Neural crest cell (in vitro differentiated cells): ENCODE results near the gene DGKG. TPM values are rescaled to one million over a fixed set of nuclear protein-coding genes. Genes with fewer than 3 reads are reported as not detected.

ENCODE experiments used
- DNase-seq: peaks from one replicate; pipeline ENCODE4 v3.0.0; 2021; ENCODE audit warnings: low read depth, mixed read lengths, low spot score
- H3K27ac Mint-ChIP-seq: one replicate; pipeline ENCODE4 v1.8.0; 2021; ENCODE audit warnings: mild to moderate bottlenecking, mixed read lengths; ENCODE audit not compliant: unreplicated experiment
- H3K27me3 Mint-ChIP-seq: 2 replicates; pipeline ENCODE4 v1.8.0; 2021; ENCODE audit warnings: low read depth, mild to moderate bottlenecking, mixed read lengths
- H3K36me3 Mint-ChIP-seq: 2 replicates; pipeline ENCODE4 v1.8.0; 2021; ENCODE audit warnings: low read depth, mild to moderate bottlenecking, mixed read lengths
- H3K4me1 Mint-ChIP-seq: 2 replicates; pipeline ENCODE4 v1.8.0; 2021; ENCODE audit warnings: mixed read lengths
- H3K4me3 Mint-ChIP-seq: one replicate; pipeline ENCODE4 v1.8.0; 2021; ENCODE audit warnings: mild to moderate bottlenecking, mixed read lengths
- H3K9me3 Mint-ChIP-seq: 2 replicates; pipeline ENCODE4 v1.8.0; 2021; ENCODE audit warnings: mixed read lengths
- CTCF ChIP-seq: fragments of 200-600 bp; sonication (generic); conservative IDR thresholded peaks from 2 replicates; pipeline ENCODE4 v1.5.0; 2021; ENCODE audit warnings: antibody characterized with exemption, mild to moderate bottlenecking
- total RNA-seq: library from RNA; stranded (reverse); gene quantifications from 2 replicates; pipeline ENCODE4 v1.2.1, GENCODE V29; 2021

DGKG gene
- total RNA-seq, 1 donor from 2014 or later = not detected

- no peak overlapping the region for H3K27ac Mint-ChIP-seq
- no peaks in the 10 kb centered on the region for H3K9me3 Mint-ChIP-seq
- H3K4me3 Mint-ChIP-seq = no peak overlapping the region
- no peaks in the 10 kb centered on the region for H3K4me1 Mint-ChIP-seq
- no peak for TF ChIP-seq CTCF
- H3K27me3 Mint-ChIP-seq = peaks cover 12% of the 10 kb centered on the region
- H3K36me3 Mint-ChIP-seq = no peaks in the 10 kb centered on the region
- DNase-seq = no peak
Measured at GRCh38 chr3:186317478-186317877, 44.6 kb downstream of the DGKG start.

GRCh38 chr3:186316666-186317260, 45.3 kb downstream of the DGKG start:
- TF ChIP-seq CTCF = no peak
- Mint-ChIP-seq H3K27ac (peak overlapping the region; percentile 7), H3K27me3 (peaks cover 12% of the 10 kb centered on the region), H3K36me3 (no peaks in the 10 kb centered on the region), H3K9me3 (no peaks in the 10 kb centered on the region), H3K4me3 (no peak overlapping the region), H3K4me1 (no peaks in the 10 kb centered on the region)
- no peak for DNase-seq

GRCh38 chr3:186315581-186316354, 46.3 kb downstream of the DGKG start:
- no peaks in the 10 kb centered on the region for H3K36me3 Mint-ChIP-seq
- TF ChIP-seq CTCF = no peak
- H3K4me1 Mint-ChIP-seq = no peaks in the 10 kb centered on the region
- H3K4me3 Mint-ChIP-seq = no peak overlapping the region
- H3K27ac Mint-ChIP-seq = no peak overlapping the region
- H3K9me3 Mint-ChIP-seq = no peaks in the 10 kb centered on the region
- DNase-seq = no peak
- peaks cover 12% of the 10 kb centered on the region for H3K27me3 Mint-ChIP-seq

GRCh38 chr3:186314896-186315295, 47.1 kb downstream of the DGKG start:
- Mint-ChIP-seq H3K27ac (no peak overlapping the region), H3K4me3 (no peak overlapping the region), H3K9me3 (no peaks in the 10 kb centered on the region), H3K27me3 (peaks cover 15% of the 10 kb centered on the region), H3K36me3 (no peaks in the 10 kb centered on the region), H3K4me1 (no peaks in the 10 kb centered on the region)
- DNase-seq = no peak
- TF ChIP-seq CTCF = no peak

- no peak for DNase-seq
- TF ChIP-seq CTCF = no peak
- Mint-ChIP-seq H3K27me3 (peaks cover 21% of the 10 kb centered on the region), H3K4me1 (no peaks in the 10 kb centered on the region), H3K27ac (no peak overlapping the region), H3K36me3 (no peaks in the 10 kb centered on the region), H3K9me3 (no peaks in the 10 kb centered on the region), H3K4me3 (no peak overlapping the region)
Measured at GRCh38 chr3:186311441-186311840, 50.6 kb downstream of the DGKG start.
